HEK293 (cell line): Measurements from ENCODE around the gene ATAD2B.

Experiments used
- CTCF ChIA-PET: fragments of 350-600 bp; formaldehyde crosslinking; extraction: SDS; loops from one replicate; lab custom pipeline; 2021; ENCODE audit warnings: antibody characterized with exemption; lab: Yijun Ruan, JAX
- POLR2A ChIA-PET: fragments of 300-600 bp; formaldehyde crosslinking; extraction: SDS; loops from one replicate; lab custom pipeline; 2020; ENCODE audit warnings: antibody characterized with exemption, inconsistent platforms; lab: Yijun Ruan, JAX
- H3K27ac ChIP-seq: fragments of 200-500 bp; sonication (Bioruptor generic); 2 replicates; pipeline ENCODE4 v1.5.1; 2014; ENCODE audit warnings: low read depth, low read length, control low read depth, inconsistent platforms; ENCODE audit errors: extremely low read depth
- H3K36me3 ChIP-seq, 2 experiments: fragments of 200-500 bp in 1 of 2; sonication (Bioruptor generic) in 1 of 2; 1 replicate in 1 of 2; 2 replicates in 1 of 2; pipeline ENCODE4 v1.5.1; 2014 to 2017; ENCODE audit warnings: inconsistent platforms in 2 of 2, low read length in 2 of 2; ENCODE audit not compliant: control insufficient read depth in 2 of 2, insufficient read depth in 1 of 2
- H3K4me1 ChIP-seq: fragments of 200-500 bp; sonication (Bioruptor generic); 2 replicates; pipeline ENCODE4 v1.5.1; 2014; ENCODE audit warnings: mild to moderate bottlenecking, low read length, inconsistent platforms; ENCODE audit not compliant: control insufficient read depth, insufficient read depth
- H3K4me3 ChIP-seq: 2 replicates; pipeline ENCODE4 v1.5.1; 2011; ENCODE audit warnings: low read depth, mild to moderate bottlenecking, control low read depth, low read length, moderate library complexity
- H3K9me3 ChIP-seq: fragments of 200-500 bp; sonication (Bioruptor generic); 2 replicates; pipeline ENCODE4 v1.5.1; 2014; ENCODE audit warnings: low read depth, low read length, inconsistent platforms; ENCODE audit not compliant: control insufficient read depth, insufficient read depth
- KLF10 ChIP-seq: fragments of 450-650 bp; IDR thresholded peaks from 2 replicates; pipeline ENCODE4 v1.5.1; 2018; ENCODE audit warnings: missing biosample characterization, mild to moderate bottlenecking, missing genetic modification characterization
- PRDM1 ChIP-seq: fragments of 450-650 bp; formaldehyde crosslinking; IDR thresholded peaks from 2 replicates; pipeline ENCODE4; 2016; ENCODE audit warnings: missing biosample characterization, missing genetic modification characterization
- ZEB2 ChIP-seq: fragments of 450-650 bp; formaldehyde crosslinking; IDR thresholded peaks from 2 replicates; pipeline ENCODE4 v1.5.1; 2016; ENCODE audit warnings: missing biosample characterization, missing genetic modification characterization
- ZFP41 ChIP-seq: fragments of 450-650 bp; formaldehyde crosslinking; IDR thresholded peaks from 2 replicates; pipeline ENCODE4 v1.5.1; 2016; ENCODE audit warnings: missing biosample characterization, missing genetic modification characterization, borderline replicate concordance
- ZNF121 ChIP-seq: fragments of 450-650 bp; formaldehyde crosslinking; IDR thresholded peaks from 2 replicates; pipeline ENCODE4 v1.5.1; 2016; ENCODE audit warnings: missing biosample characterization, missing genetic modification characterization
- ZNF133 ChIP-seq: fragments of 450-650 bp; formaldehyde crosslinking; IDR thresholded peaks from 2 replicates; pipeline ENCODE4 v1.5.1; 2016; ENCODE audit warnings: missing biosample characterization, missing genetic modification characterization
- ZNF140 ChIP-seq: fragments of 450-650 bp; formaldehyde crosslinking; IDR thresholded peaks from 2 replicates; pipeline ENCODE4 v1.5.1; 2016; ENCODE audit warnings: missing biosample characterization, missing genetic modification characterization
- ZNF23 ChIP-seq: fragments of 450-650 bp; formaldehyde crosslinking; IDR thresholded peaks from 2 replicates; pipeline ENCODE4 v1.5.1; 2016; ENCODE audit warnings: missing biosample characterization, missing genetic modification characterization, borderline replicate concordance
- ZNF324 ChIP-seq: fragments of 450-650 bp; formaldehyde crosslinking; IDR thresholded peaks from 2 replicates; pipeline ENCODE4 v1.5.1; 2016; ENCODE audit warnings: missing biosample characterization, missing genetic modification characterization
- ZNF37A ChIP-seq: fragments of 450-650 bp; IDR thresholded peaks from 2 replicates; pipeline ENCODE4 v1.5.1; 2018; ENCODE audit warnings: missing biosample characterization, missing genetic modification characterization
- ZNF394 ChIP-seq: fragments of 450-650 bp; formaldehyde crosslinking; IDR thresholded peaks from 2 replicates; pipeline ENCODE4 v1.5.1; 2016; ENCODE audit warnings: missing biosample characterization, missing genetic modification characterization, mild to moderate bottlenecking, moderate library complexity, borderline replicate concordance
- ZNF600 ChIP-seq: fragments of 450-650 bp; formaldehyde crosslinking; IDR thresholded peaks from 2 replicates; pipeline ENCODE4 v1.5.1; 2016; ENCODE audit warnings: missing biosample characterization, missing genetic modification characterization
- ZNF623 ChIP-seq: fragments of 450-650 bp; formaldehyde crosslinking; IDR thresholded peaks from 2 replicates; pipeline ENCODE4 v1.5.1; 2016; ENCODE audit warnings: missing biosample characterization, missing genetic modification characterization
- ZNF658 ChIP-seq: fragments of 450-650 bp; formaldehyde crosslinking; IDR thresholded peaks from 2 replicates; pipeline ENCODE4; 2016; ENCODE audit warnings: missing biosample characterization, missing genetic modification characterization
- ZNF670 ChIP-seq: fragments of 450-650 bp; formaldehyde crosslinking; IDR thresholded peaks from 2 replicates; pipeline ENCODE4 v1.5.1; 2016; ENCODE audit warnings: missing biosample characterization, missing genetic modification characterization, low read depth
- ZNF701 ChIP-seq: fragments of 450-650 bp; formaldehyde crosslinking; IDR thresholded peaks from 2 replicates; pipeline ENCODE4 v1.5.1; 2016; ENCODE audit warnings: missing biosample characterization, missing genetic modification characterization
- TF ChIP-seq, protein P1 (sequence below): fragments of 450-650 bp; formaldehyde crosslinking; conservative IDR thresholded peaks from 2 replicates; pipeline ENCODE4 v1.5.1; 2016; ENCODE audit warnings: low read depth, missing biosample characterization, missing genetic modification characterization
- TF ChIP-seq, protein P2 (sequence below): fragments of 450-650 bp; formaldehyde crosslinking; IDR thresholded peaks from 2 replicates; pipeline ENCODE4 v1.5.1; 2016; ENCODE audit warnings: missing biosample characterization, missing genetic modification characterization
- TF ChIP-seq, protein P3 (sequence below): fragments of 450-650 bp; formaldehyde crosslinking; IDR thresholded peaks from 2 replicates; pipeline ENCODE4 v1.5.1; 2017; ENCODE audit warnings: missing biosample characterization, missing genetic modification characterization

ATAD2B gene

GRCh38 chr2:23705771-23706612, 220.9 kb downstream of the ATAD2B start (continued):
- TF ChIP-seq KLF10 (tag by site-specific recombination), result no peak
- no peak for TF ChIP-seq ZNF623 (tag by site-specific recombination)
- no peak for TF ChIP-seq ZNF324
- TF ChIP-seq ZNF140 (tag by site-specific recombination), result no peak
- TF ChIP-seq, protein P1, sequence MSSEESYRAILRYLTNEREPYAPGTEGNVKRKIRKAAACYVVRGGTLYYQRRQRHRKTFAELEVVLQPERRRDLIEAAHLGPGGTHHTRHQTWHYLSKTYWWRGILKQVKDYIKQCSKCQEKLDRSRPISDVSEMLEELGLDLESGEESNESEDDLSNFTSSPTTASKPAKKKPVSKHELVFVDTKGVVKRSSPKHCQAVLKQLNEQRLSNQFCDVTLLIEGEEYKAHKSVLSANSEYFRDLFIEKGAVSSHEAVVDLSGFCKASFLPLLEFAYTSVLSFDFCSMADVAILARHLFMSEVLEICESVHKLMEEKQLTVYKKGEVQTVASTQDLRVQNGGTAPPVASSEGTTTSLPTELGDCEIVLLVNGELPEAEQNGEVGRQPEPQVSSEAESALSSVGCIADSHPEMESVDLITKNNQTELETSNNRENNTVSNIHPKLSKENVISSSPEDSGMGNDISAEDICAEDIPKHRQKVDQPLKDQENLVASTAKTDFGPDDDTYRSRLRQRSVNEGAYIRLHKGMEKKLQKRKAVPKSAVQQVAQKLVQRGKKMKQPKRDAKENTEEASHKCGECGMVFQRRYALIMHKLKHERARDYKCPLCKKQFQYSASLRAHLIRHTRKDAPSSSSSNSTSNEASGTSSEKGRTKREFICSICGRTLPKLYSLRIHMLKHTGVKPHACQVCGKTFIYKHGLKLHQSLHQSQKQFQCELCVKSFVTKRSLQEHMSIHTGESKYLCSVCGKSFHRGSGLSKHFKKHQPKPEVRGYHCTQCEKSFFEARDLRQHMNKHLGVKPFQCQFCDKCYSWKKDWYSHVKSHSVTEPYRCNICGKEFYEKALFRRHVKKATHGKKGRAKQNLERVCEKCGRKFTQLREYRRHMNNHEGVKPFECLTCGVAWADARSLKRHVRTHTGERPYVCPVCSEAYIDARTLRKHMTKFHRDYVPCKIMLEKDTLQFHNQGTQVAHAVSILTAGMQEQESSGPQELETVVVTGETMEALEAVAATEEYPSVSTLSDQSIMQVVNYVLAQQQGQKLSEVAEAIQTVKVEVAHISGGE, result no peak
- no peak for TF ChIP-seq ZNF670

- Histone ChIP-seq H3K9me3 (no peaks in the 10 kb centered on the region), H3K36me3 (peaks cover 0 to 40% of the 10 kb centered on the region in 2 experiments; a peak in 1 of 3 replicates), H3K4me1 (no peaks in the 10 kb centered on the region), H3K27ac (no peak overlapping the region), H3K4me3 (no peak overlapping the region)
- ChIA-PET CTCF (interaction anchor here (0.7 kb wide), 1 partner anchor 288 kb away, joined by 3 read pairs; no protein-coding TSS in a partner anchor), POLR2A (no interaction called here)
- no peak for TF ChIP-seq ZFP41 (tag by site-specific recombination)
- TF ChIP-seq ZNF23 (tag by site-specific recombination), result no peak
- no peak for TF ChIP-seq PRDM1 (tag by site-specific recombination)
- TF ChIP-seq ZNF37A (tag by site-specific recombination), result no peak
- TF ChIP-seq, protein P2, sequence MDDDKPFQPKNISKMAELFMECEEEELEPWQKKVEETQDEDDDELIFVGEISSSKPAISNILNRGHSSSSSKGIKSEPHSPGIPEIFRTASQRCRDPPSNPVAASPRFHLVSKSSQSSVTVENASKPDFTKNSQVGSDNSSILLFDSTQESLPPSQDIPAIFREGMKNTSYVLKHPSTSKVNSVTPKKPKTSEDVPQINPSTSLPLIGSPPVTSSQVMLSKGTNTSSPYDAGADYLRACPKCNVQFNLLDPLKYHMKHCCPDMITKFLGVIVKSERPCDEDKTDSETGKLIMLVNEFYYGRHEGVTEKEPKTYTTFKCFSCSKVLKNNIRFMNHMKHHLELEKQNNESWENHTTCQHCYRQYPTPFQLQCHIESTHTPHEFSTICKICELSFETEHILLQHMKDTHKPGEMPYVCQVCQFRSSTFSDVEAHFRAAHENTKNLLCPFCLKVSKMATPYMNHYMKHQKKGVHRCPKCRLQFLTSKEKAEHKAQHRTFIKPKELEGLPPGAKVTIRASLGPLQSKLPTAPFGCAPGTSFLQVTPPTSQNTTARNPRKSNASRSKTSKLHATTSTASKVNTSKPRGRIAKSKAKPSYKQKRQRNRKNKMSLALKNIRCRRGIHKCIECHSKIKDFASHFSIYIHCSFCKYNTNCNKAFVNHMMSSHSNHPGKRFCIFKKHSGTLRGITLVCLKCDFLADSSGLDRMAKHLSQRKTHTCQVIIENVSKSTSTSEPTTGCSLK (tag by site-specific recombination), result no peak
- no peak for TF ChIP-seq ZNF133 (tag by site-specific recombination)
- no peak for TF ChIP-seq ZEB2 (tag by site-specific recombination)
- no peak for TF ChIP-seq ZNF394 (tag by site-specific recombination)
- TF ChIP-seq, protein P3, sequence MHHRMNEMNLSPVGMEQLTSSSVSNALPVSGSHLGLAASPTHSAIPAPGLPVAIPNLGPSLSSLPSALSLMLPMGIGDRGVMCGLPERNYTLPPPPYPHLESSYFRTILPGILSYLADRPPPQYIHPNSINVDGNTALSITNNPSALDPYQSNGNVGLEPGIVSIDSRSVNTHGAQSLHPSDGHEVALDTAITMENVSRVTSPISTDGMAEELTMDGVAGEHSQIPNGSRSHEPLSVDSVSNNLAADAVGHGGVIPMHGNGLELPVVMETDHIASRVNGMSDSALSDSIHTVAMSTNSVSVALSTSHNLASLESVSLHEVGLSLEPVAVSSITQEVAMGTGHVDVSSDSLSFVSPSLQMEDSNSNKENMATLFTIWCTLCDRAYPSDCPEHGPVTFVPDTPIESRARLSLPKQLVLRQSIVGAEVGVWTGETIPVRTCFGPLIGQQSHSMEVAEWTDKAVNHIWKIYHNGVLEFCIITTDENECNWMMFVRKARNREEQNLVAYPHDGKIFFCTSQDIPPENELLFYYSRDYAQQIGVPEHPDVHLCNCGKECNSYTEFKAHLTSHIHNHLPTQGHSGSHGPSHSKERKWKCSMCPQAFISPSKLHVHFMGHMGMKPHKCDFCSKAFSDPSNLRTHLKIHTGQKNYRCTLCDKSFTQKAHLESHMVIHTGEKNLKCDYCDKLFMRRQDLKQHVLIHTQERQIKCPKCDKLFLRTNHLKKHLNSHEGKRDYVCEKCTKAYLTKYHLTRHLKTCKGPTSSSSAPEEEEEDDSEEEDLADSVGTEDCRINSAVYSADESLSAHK, result no peak
- no peak for TF ChIP-seq ZNF701
- no peak for TF ChIP-seq ZNF658 (tag by site-specific recombination)
- TF ChIP-seq ZNF600 (tag by site-specific recombination), result no peak
- no peak for TF ChIP-seq ZNF121 (tag by site-specific recombination)
Observed at GRCh38 chr2:23703583-23704385, 223.1 kb downstream of the ATAD2B start.
